Tibial nerve (tissue), 4 donors: ENCODE results near the gene RNF167.

ENCODE experiments used
- EP300 ChIP-seq, 2 donors: sonication (generic); formaldehyde crosslinking; IDR thresholded peaks; one replicate each; pipeline ENCODE4 v1.6.1; 2017; ENCODE audit warnings: antibody characterized with exemption in 2 of 2, mild to moderate bottlenecking in 1 of 2
- POLR2A ChIP-seq, 2 donors: fragments of 450-650 bp; IDR thresholded peaks; one replicate each; pipeline ENCODE4 v1.6.1; 2017; ENCODE audit warnings: antibody characterized with exemption in 2 of 2, mild to moderate bottlenecking in 2 of 2, moderate library complexity in 2 of 2
- TF ChIP-seq, protein P1 (sequence below), 5 experiments: fragments of 200-600 bp in 3 of 5; fragments of 450-650 bp in 2 of 5; sonication (generic) in 3 of 5; IDR thresholded peaks; one replicate each; pipeline ENCODE4 v1.5.1; 2016 to 2019; ENCODE audit warnings: antibody characterized with exemption in 5 of 5, mild to moderate bottlenecking in 3 of 5, moderate library complexity in 2 of 5

DNA sequence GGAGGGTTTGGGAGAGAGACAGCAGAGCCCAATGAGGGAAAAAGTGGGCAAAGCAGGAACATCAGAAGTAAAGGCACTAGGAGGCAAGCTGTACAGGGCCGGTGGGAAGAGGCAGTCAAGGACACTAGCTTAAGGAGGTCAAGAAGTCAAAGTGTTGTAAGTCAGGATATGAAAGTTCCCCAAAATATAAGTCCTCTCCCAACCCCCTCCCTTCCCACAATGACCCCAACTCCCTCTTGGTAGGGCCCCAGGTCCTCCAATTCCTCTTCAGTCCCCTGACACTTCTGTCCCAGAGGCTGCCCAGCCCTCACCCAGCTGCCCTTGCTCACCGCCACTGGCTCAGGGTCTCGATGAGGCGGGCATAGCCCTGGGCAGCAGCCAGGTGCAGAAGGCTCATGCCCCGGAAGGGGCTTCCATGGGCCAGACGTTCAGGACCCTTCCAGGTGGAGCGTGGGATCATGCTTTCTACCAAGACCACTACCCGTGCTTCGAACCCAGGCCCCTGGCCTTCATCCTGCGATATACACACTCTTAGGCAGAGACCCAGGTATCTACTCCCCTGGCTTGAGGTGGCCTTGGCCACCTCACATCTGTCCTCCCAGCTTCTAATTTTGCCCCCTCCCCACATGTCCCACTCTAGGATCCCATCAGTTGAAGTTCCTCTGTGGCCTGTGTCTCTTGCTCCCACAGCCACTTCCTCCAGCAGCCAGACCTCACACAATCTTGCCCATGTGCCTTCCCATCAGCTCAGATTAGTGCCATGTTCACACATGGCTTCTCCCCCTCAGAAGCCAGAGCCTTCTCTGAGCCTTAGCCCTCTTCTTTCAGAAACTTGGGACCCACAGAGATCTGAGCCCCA is 33.4 kb downstream of the RNF167 start:
- TF ChIP-seq, protein P1, sequence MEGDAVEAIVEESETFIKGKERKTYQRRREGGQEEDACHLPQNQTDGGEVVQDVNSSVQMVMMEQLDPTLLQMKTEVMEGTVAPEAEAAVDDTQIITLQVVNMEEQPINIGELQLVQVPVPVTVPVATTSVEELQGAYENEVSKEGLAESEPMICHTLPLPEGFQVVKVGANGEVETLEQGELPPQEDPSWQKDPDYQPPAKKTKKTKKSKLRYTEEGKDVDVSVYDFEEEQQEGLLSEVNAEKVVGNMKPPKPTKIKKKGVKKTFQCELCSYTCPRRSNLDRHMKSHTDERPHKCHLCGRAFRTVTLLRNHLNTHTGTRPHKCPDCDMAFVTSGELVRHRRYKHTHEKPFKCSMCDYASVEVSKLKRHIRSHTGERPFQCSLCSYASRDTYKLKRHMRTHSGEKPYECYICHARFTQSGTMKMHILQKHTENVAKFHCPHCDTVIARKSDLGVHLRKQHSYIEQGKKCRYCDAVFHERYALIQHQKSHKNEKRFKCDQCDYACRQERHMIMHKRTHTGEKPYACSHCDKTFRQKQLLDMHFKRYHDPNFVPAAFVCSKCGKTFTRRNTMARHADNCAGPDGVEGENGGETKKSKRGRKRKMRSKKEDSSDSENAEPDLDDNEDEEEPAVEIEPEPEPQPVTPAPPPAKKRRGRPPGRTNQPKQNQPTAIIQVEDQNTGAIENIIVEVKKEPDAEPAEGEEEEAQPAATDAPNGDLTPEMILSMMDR (IDR thresholded peaks at IDR 0.05): no peak
- no peak for TF ChIP-seq EP300 (IDR thresholded peaks at IDR 0.05)
- TF ChIP-seq POLR2A (IDR thresholded peaks at IDR 0.05): no peak
